Astrocyte of the spinal cord (primary cell): ENCODE data around the gene MACROD2.

Experiments
- DNase-seq: peaks from one replicate; pipeline ENCODE4 v3.0.0; 2011; ENCODE audit warnings: low read depth, low spot score
- H3K4me3 ChIP-seq: 2 replicates; pipeline ENCODE4 v1.5.1; 2011; ENCODE audit warnings: low read depth, mild to moderate bottlenecking, low read length, moderate library complexity
- CTCF ChIP-seq: IDR thresholded peaks from 2 replicates; pipeline ENCODE4 v1.5.1; 2012; ENCODE audit warnings: low read depth, mild to moderate bottlenecking, low read length, inconsistent platforms
- in situ Hi-C: cut with HindIII; loops from 2 replicates; pipeline ENCODE4 v1.10.0; 2017; ENCODE audit warnings: low sequenced_read_pairs

MACROD2 gene

GRCh38 chr20:15638816-15639215, 1643.5 kb downstream of the MACROD2 start:
- in situ Hi-C loops = no loop called here
- no peak overlapping the region for H3K4me3 ChIP-seq
- TF ChIP-seq CTCF = no peak
- DNase-seq = no peak

GRCh38 chr20:15639839-15640238, 1644.5 kb downstream of the MACROD2 start:
- no peak for DNase-seq
- no peak overlapping the region for H3K4me3 ChIP-seq
- no peak for TF ChIP-seq CTCF
- in situ Hi-C loops = no loop called here

GRCh38 chr20:15642109-15642508, 1646.8 kb downstream of the MACROD2 start:
- DNase-seq = no peak
- in situ Hi-C loops = no loop called here
- no peak overlapping the region for H3K4me3 ChIP-seq
- no peak for TF ChIP-seq CTCF

- H3K4me3 ChIP-seq = no peak overlapping the region
- no peak for DNase-seq
- in situ Hi-C loops = no loop called here
- TF ChIP-seq CTCF = no peak
These were observed 1647.4 kb downstream of the MACROD2 start for GRCh38 chr20:15642676-15643075.

- H3K4me3 ChIP-seq = no peak overlapping the region
- peak; percentile 13 for DNase-seq
- in situ Hi-C loops = no loop called here
- TF ChIP-seq CTCF = peak; percentile 49
These were observed 1648.4 kb downstream of the MACROD2 start for GRCh38 chr20:15643713-15644112.

- no peak overlapping the region for H3K4me3 ChIP-seq
- in situ Hi-C loops = no loop called here
- DNase-seq = no peak
- TF ChIP-seq CTCF = no peak
These were observed 1650.5 kb downstream of the MACROD2 start for GRCh38 chr20:15645816-15646215.
